HAP-1 (cell line): ENCODE data around the gene PDZD11.
"Not testable (repeated sequence)": the region's sequence is repeated elsewhere in the genome, so short reads cannot be mapped to it uniquely, and the experiment has no call there.

ENCODE experiments used
- DNase-seq, 2 experiments: peaks; one replicate each; pipeline ENCODE4 v3.0.0-alpha.2; 2016 to 2020; ENCODE audit warnings: low spot score in 2 of 2
- H3K27me3 ChIP-seq: fragments of 250-450 bp; sonication (Bioruptor Pico); 2 replicates; pipeline ENCODE4 v1.5.1; 2020; ENCODE audit warnings: low read depth, mild to moderate bottlenecking, moderate library complexity
- H3K36me3 ChIP-seq: fragments of 250-450 bp; sonication (Bioruptor Pico); replicated peaks from 2 replicates; pipeline ENCODE4 v1.5.1; 2020; ENCODE audit warnings: mild to moderate bottlenecking
- H3K4me1 ChIP-seq: fragments of 250-450 bp; sonication (Bioruptor Pico); 2 replicates; pipeline ENCODE4 v1.5.1; 2020; ENCODE audit warnings: mild to moderate bottlenecking
- H3K4me3 ChIP-seq: fragments of 250-450 bp; sonication (Bioruptor Pico); 2 replicates; pipeline ENCODE4 v1.5.1; 2020; ENCODE audit warnings: mild to moderate bottlenecking, moderate library complexity
- H3K9me3 ChIP-seq: fragments of 250-450 bp; sonication (Bioruptor Pico); 2 replicates; pipeline ENCODE4 v1.5.1; 2020; ENCODE audit warnings: mild to moderate bottlenecking, moderate library complexity
- in situ Hi-C: fragments of 300-500 bp; cut with MboI; formaldehyde crosslinking; loops from 3 replicates; pipeline ENCODE4 v1.14.3; 2020; ENCODE audit warnings: low sequenced_read_pairs, inconsistent platforms, mixed read lengths

PDZD11 gene, protein sequence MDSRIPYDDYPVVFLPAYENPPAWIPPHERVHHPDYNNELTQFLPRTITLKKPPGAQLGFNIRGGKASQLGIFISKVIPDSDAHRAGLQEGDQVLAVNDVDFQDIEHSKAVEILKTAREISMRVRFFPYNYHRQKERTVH

DNA sequence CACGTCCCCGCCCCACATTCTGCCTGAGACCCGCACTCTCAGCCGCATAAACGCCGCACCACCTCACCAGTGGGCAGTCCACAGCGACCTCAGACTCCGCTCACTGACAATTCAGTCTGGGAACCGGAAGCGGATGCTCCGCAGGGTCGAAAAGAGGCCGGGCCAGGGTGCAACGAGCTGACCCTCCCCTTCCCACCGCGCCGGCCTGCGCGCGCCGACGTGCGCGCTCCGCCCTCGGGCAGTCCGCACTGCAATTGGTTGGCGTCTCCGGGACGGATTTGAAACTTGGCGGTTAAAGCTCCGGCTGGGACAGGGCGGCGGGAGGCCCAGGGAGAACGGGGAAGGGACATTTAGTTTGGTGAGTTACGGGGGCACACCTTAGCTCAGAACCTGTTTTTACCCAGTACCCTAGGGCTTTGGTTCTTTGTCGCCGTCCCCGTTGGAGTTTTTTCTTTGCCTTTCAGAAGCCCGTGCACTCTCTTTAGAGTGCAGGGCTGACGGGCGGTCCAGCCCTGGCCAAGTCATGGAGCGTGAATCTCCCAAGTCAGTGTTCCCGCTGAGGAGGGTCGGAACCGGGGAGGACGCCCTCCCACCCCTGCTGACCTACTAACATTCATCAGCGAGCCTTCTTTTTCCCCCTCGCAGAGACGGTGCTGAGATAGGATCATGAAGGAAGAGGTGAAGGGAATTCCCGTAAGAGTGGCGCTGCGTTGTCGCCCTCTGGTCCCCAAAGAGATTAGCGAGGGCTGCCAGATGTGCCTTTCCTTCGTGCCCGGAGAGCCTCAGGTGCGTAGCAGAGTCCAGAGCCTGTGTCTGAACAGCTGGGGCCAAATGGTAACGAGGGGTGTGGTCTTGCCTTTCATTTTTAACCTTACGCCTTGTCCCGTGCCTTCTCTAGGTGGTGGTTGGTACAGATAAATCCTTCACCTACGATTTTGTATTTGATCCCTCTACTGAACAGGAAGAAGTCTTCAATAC lies at the start of gene PDZD11, which contains the start of gene KIF4A:
PDZD11 (minus strand) TSS at position 135 of the 978 bp plus-strand sequence. CDS start 586 bp downstream, outside the sequence.
KIF4A (plus strand) TSS at position 312 of the 978 bp plus-strand sequence; CDS start at position 667, 355 bp downstream.
- peak; percentile 91 to 94 for DNase-seq
- Histone ChIP-seq H3K27me3 (no peaks in the 10 kb centered on the region), H3K4me3 (peak within 1 kb of the TSS; percentile 84), H3K4me1 (peaks cover 13% of the 10 kb centered on the region), H3K36me3 (peaks cover 48% of the 10 kb centered on the region), H3K9me3 (no peaks in the 10 kb centered on the region)
- in situ Hi-C loops = no loop called here

DNA sequence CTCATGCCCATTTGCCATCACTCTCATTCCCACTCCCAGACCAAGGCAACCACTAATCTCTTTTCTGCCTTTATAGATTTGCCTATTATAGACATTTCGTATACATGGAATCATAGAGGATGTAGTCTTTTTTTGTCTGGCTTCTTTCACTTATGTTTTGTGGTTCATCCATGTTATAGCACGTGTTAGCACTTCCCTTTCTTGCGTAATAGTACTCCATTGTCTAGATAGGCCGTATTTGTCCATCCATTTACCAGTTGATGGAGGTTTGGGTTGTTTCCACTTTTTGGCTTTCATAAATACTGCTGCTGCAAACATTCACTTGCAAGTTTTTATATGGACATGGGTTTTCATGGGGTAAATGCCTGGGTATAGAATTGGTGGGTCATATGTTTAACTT lies 48.6 kb upstream of the PDZD11 start:
- no peaks in the 10 kb centered on the region for H3K27me3 ChIP-seq
- DNase-seq = no peak
- in situ Hi-C loops = no loop called here

GRCh38 chrX:70336767-70337166 lies 47.0 kb upstream of the PDZD11 start:
- Histone ChIP-seq H3K27me3 (no peaks in the 10 kb centered on the region), H3K9me3 (no peaks in the 10 kb centered on the region), H3K4me3 (no peak overlapping the region), H3K4me1 (no peaks in the 10 kb centered on the region), H3K36me3 (peaks cover 58% of the 10 kb centered on the region)
- in situ Hi-C loops = no loop called here
- DNase-seq = no peak

More for the DNA sequence above, 48.6 kb upstream of the PDZD11 start:
- H3K4me3 ChIP-seq = no peak overlapping the region
- H3K36me3 ChIP-seq = peaks cover 65% of the 10 kb centered on the region
- H3K4me1 ChIP-seq = 0 out of 2 replicates have a peak, but pooled peaks cover 5% of the 10 kb centered on the region
- H3K9me3 ChIP-seq = no peaks in the 10 kb centered on the region

DNA sequence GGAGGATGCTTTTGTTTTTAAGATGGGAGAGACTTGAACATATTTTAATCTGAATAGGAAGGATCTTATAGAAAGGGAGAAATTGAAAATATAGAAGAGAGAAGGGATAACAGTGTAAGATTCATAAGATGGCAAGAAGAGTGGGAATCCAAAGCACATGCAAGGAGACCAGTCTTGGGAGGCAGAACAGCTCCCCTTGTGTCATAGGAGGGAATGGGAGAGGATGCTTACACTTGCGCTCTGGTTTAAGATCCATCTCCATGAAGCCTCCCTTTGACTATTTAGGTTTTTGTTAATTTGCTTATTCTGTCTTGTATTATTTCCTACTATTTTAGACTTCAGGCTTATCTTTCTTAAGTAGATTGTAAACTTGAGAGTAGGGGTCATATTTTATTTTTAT lies 42.9 kb upstream of the PDZD11 start:
- DNase-seq = no peak
- no peak overlapping the region for H3K4me3 ChIP-seq
- H3K4me1 ChIP-seq = no peaks in the 10 kb centered on the region
- in situ Hi-C loops = no loop called here
- H3K36me3 ChIP-seq = peaks cover 86% of the 10 kb centered on the region
- no peaks in the 10 kb centered on the region for H3K27me3 ChIP-seq
- no peaks in the 10 kb centered on the region for H3K9me3 ChIP-seq

DNA sequence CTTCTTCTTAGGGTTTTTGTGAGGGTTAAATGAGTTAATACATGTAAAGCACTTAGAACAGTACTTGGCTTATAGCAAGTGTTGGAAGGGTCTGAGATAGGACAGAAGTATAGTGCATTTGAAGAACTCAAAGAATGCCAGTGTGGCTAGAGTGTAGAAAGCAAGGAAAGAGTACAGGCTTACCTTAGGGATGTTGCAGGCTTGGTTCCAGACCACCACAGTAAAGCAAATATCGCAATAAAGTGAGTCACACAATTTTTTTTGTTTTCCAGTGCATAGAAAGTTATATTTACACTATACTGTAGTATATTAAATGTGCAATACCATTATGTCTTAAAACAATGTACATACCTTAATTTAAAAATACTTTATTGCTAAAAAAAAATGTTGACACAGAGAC lies 41.4 kb upstream of the PDZD11 start:
- Histone ChIP-seq H3K36me3 (peaks cover 76% of the 10 kb centered on the region), H3K4me1 (no peaks in the 10 kb centered on the region), H3K9me3 (no peaks in the 10 kb centered on the region), H3K4me3 (no peak overlapping the region), H3K27me3 (no peaks in the 10 kb centered on the region)
- in situ Hi-C loops = no loop called here
- DNase-seq = no peak

DNA sequence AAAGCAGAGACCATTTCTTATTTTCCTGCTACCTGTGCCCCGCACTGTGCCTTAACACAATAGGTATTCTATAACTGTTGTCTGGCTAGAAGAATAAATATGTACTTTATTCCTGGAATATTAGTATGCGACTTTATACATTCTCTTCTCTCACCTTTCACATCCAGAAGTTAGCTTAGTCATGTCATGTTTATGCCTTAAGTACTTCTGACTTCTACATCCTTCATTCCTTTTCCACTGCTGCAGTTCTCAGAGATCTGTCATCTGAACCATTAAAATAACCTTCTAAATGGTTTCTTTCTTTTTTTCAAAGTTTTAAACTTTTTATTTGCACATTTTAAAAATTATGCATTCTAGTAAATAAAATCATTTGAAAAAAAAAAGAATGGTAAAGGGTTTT lies 34.6 kb upstream of the PDZD11 start:
- in situ Hi-C loops = no loop called here

GRCh38 chrX:70323628-70324027 lies 33.9 kb upstream of the PDZD11 start:
- in situ Hi-C loops, H3K4me1 ChIP-seq: not testable (repeated sequence)

More for the DNA sequence above, 34.6 kb upstream of the PDZD11 start:
- Histone ChIP-seq H3K4me1 (no peaks in the 10 kb centered on the region), H3K36me3 (peaks cover 15% of the 10 kb centered on the region), H3K27me3 (no peaks in the 10 kb centered on the region), H3K9me3 (no peaks in the 10 kb centered on the region), H3K4me3 (no peak overlapping the region)
- DNase-seq = no peak

DNA sequence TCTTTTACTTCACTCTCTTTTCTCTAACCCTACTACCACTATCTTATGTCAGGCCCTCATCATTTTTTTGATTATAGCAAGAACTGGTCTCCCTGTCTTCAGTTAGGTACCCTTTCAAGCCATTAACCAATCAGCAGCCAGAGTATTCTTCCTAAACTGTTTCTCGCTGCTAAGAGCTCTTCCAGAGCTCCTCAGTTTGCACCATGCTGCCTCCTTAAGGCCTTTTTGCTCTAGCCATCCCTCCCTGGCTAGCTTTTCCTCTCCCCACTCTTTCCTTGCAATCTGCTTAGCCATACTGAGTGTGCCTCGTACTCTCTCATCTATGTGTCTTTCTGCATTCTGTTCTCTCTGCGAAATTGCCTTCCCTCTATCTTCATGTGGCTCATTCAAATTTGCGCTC lies 33.1 kb upstream of the PDZD11 start:
- no peak overlapping the region for H3K4me3 ChIP-seq
- DNase-seq = no peak
- H3K27me3 ChIP-seq = no peaks in the 10 kb centered on the region
- H3K36me3 ChIP-seq = peaks cover 9% of the 10 kb centered on the region
- H3K9me3 ChIP-seq = no peaks in the 10 kb centered on the region
- in situ Hi-C loops = no loop called here
- no peaks in the 10 kb centered on the region for H3K4me1 ChIP-seq

More at GRCh38 chrX:70323628-70324027, 33.9 kb upstream of the PDZD11 start:
- H3K4me3 ChIP-seq, H3K27me3 ChIP-seq, H3K36me3 ChIP-seq, H3K9me3 ChIP-seq, DNase-seq: not testable (repeated sequence)

GRCh38 chrX:70313503-70313902 lies 23.8 kb upstream of the PDZD11 start:
- in situ Hi-C loops = no loop called here
- Histone ChIP-seq H3K4me3 (no peak overlapping the region), H3K27me3 (no peaks in the 10 kb centered on the region), H3K36me3 (peaks cover 53% of the 10 kb centered on the region), H3K9me3 (no peaks in the 10 kb centered on the region), H3K4me1 (peaks cover 12% of the 10 kb centered on the region)
- DNase-seq = no peak

DNA sequence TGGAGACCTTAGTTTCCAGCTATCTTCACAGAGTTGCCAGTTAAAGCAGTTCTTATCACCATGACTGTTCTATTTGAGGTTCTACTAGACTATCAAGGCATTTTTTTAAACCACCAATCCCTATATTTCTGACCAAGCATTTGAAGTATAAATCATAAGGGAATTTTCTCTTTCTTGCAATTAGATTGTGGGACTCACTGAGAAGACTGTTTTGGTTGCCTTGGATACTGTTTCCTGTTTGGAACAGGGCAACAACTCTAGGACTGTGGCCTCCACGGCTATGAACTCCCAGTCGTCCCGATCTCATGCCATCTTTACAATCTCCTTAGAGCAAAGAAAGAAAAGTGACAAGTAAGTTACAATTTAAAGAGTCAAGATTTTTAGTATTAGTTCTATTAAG lies 12.0 kb upstream of the PDZD11 start:
- H3K36me3 ChIP-seq = peaks cover 82% of the 10 kb centered on the region
- H3K4me1 ChIP-seq = peaks cover 8% of the 10 kb centered on the region
- no peaks in the 10 kb centered on the region for H3K27me3 ChIP-seq
- DNase-seq = no peak
- in situ Hi-C loops = no loop called here
- no peaks in the 10 kb centered on the region for H3K9me3 ChIP-seq
- H3K4me3 ChIP-seq = no peak overlapping the region

DNA sequence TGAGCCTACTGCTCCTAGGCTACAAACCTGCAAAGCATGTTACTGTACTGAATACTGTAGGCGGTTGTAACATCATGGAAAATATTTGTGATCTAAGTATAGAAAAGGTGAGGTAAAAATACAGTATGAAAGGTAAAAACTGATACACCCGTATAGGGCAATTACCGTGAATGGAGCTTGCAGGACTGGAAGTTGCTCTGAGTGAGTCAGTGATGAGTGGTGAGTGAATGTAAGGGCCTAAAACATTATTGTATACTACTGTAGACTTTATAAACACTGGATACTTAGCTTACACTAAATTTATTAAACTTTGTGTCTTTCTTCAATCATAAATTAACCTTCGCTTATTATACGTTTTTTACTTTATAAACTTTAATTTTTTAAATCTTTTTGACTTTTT lies 3.9 kb upstream of the PDZD11 start:
- Histone ChIP-seq H3K36me3 (peaks cover 46% of the 10 kb centered on the region), H3K4me3 (no peak overlapping the region), H3K27me3 (no peaks in the 10 kb centered on the region), H3K9me3 (no peaks in the 10 kb centered on the region), H3K4me1 (peaks cover 13% of the 10 kb centered on the region)
- DNase-seq = no peak
- in situ Hi-C loops = no loop called here

- H3K4me1 ChIP-seq = peaks cover 13% of the 10 kb centered on the region
- H3K4me3 ChIP-seq = no peak overlapping the region
- H3K36me3 ChIP-seq = peaks cover 45% of the 10 kb centered on the region
- H3K9me3 ChIP-seq = no peaks in the 10 kb centered on the region
- no peak for DNase-seq
- H3K27me3 ChIP-seq = no peaks in the 10 kb centered on the region
- in situ Hi-C loops = no loop called here
Measured at GRCh38 chrX:70292788-70293187, 3.1 kb upstream of the PDZD11 start.

GRCh38 chrX:70289168-70289792 lies 447 bp downstream of the PDZD11 start:
- no peaks in the 10 kb centered on the region for H3K27me3 ChIP-seq
- peaks cover 13% of the 10 kb centered on the region for H3K4me1 ChIP-seq
- DNase-seq = no peak
- no peaks in the 10 kb centered on the region for H3K9me3 ChIP-seq
- in situ Hi-C loops = no loop called here
- peak overlapping the region; percentile 84 for H3K4me3 ChIP-seq
- H3K36me3 ChIP-seq = peaks cover 48% of the 10 kb centered on the region

GRCh38 chrX:70281951-70282350 lies 7.8 kb downstream of the PDZD11 start, which contains the start of gene RAB41:
RAB41 (plus strand) TSS chrX:70282172; CDS start chrX:70282218, 46 bp downstream.
- Histone ChIP-seq H3K4me3 (no peak within 1 kb of the TSS), H3K9me3 (no peaks in the 10 kb centered on the region), H3K4me1 (no peaks in the 10 kb centered on the region), H3K36me3 (peaks cover 24% of the 10 kb centered on the region), H3K27me3 (no peaks in the 10 kb centered on the region)
- no peak for DNase-seq
- in situ Hi-C loops = no loop called here
